ENCODE results near the gene ULK2.

DNA sequence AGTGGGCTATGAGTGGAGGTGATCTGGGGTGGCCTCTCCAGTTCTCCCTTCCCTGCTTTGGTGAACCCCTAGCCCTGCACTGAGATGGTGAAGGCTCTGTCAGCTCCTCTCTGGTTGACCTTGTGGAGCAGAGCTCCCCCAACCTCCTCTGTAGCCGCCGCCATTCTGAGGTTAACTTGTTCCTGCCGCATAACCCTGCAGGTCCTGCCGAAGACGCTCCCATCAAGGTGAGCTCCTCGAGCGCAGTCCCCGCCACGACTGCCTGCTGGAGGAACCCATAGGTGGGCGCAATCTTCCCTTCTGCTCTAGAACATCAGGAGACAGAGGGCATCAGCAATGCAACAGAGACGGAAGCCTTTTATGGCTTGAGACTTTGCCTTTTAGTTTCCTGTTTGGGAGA lies 136.1 kb downstream of the ULK2 start:
- TF ChIP-seq POLR2AphosphoS5 (IDR thresholded peaks at IDR 0.05) (no peak), EP300 (IDR thresholded peaks at IDR 0.05; ENCODE audit: low read depth) (no peak), POLR2A (IDR thresholded peaks at IDR 0.05) (no peak)
- TF ChIP-seq, protein P1, sequence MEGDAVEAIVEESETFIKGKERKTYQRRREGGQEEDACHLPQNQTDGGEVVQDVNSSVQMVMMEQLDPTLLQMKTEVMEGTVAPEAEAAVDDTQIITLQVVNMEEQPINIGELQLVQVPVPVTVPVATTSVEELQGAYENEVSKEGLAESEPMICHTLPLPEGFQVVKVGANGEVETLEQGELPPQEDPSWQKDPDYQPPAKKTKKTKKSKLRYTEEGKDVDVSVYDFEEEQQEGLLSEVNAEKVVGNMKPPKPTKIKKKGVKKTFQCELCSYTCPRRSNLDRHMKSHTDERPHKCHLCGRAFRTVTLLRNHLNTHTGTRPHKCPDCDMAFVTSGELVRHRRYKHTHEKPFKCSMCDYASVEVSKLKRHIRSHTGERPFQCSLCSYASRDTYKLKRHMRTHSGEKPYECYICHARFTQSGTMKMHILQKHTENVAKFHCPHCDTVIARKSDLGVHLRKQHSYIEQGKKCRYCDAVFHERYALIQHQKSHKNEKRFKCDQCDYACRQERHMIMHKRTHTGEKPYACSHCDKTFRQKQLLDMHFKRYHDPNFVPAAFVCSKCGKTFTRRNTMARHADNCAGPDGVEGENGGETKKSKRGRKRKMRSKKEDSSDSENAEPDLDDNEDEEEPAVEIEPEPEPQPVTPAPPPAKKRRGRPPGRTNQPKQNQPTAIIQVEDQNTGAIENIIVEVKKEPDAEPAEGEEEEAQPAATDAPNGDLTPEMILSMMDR (IDR thresholded peaks at IDR 0.05): no peak
